BE2C (cell line): Measurements from ENCODE around the gene EFNB2.

Experiments
- DNase-seq: peaks from one replicate; pipeline ENCODE4 v3.0.0-alpha.2; 2020
- H3K27me3 ChIP-seq: fragments of 250-450 bp; sonication (Bioruptor Pico); 2 replicates; pipeline ENCODE4 v1.5.1; 2020; ENCODE audit warnings: mild to moderate bottlenecking
- H3K36me3 ChIP-seq: fragments of 250-450 bp; sonication (Bioruptor Pico); 2 replicates; pipeline ENCODE4 v1.5.1; 2020; ENCODE audit warnings: mild to moderate bottlenecking
- H3K4me1 ChIP-seq: fragments of 250-450 bp; sonication (Bioruptor Pico); 2 replicates; pipeline ENCODE4 v1.5.1; 2020
- H3K4me3 ChIP-seq: 2 replicates; pipeline ENCODE4 v1.5.1; 2011; ENCODE audit warnings: low read depth, low read length
- H3K9me3 ChIP-seq: fragments of 250-450 bp; sonication (Bioruptor Pico); 2 replicates; pipeline ENCODE4 v1.5.1; 2020
- CTCF ChIP-seq: IDR thresholded peaks from 2 replicates; pipeline ENCODE4 v1.5.1; 2012; ENCODE audit warnings: mild to moderate bottlenecking, low read depth, low read length

Gene EFNB2

GRCh38 chr13:106533101-106533942 is 2.1 kb downstream of the EFNB2 start:
- Histone ChIP-seq H3K27me3 (no peaks in the 10 kb centered on the region), H3K4me1 (peaks cover 25% of the 10 kb centered on the region), H3K9me3 (no peaks in the 10 kb centered on the region), H3K4me3 (peak overlapping the region; percentile 85), H3K36me3 (peaks cover 5% of the 10 kb centered on the region; the same call in 1 of the 2 replicates)
- peak; percentile 93 for DNase-seq
- peak; percentile 49 for TF ChIP-seq CTCF

- Histone ChIP-seq H3K4me3 (peak overlapping the region; percentile 85), H3K36me3 (peaks cover 5% of the 10 kb centered on the region; the same call in 1 of the 2 replicates), H3K9me3 (no peaks in the 10 kb centered on the region), H3K27me3 (no peaks in the 10 kb centered on the region), H3K4me1 (peaks cover 29% of the 10 kb centered on the region)
- no peak for TF ChIP-seq CTCF
- DNase-seq = peak; percentile 75
Measured at GRCh38 chr13:106532111-106532929, 3.1 kb downstream of the EFNB2 start.

DNA sequence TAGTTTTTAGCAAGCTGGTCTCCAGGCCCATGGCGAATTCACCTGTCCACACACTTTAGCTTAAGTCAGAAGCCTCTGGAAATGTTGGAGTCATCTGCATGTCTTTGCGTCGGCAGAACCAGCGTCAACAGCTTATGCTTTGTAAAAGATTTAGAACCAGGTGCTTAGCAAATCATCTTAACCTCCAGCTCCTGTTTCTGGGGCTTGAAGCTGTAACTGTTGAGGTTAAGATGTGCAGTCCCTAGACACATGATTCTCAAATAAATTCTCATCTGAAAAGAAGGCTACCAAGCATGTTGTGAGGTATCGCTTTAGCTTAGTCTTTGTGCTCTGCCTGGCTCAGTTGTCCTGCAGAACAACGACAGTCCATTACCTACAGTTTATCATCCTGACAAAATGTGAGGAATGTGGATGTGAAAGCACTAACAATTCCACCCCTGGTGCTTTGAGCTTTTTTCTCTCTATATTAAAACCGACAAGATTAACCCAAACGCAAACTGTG is 4.4 kb downstream of the EFNB2 start:
- H3K36me3 ChIP-seq = peaks cover 5% of the 10 kb centered on the region; the same call in 1 of the 2 replicates
- no peak for DNase-seq
- no peak for TF ChIP-seq CTCF
- H3K27me3 ChIP-seq = no peaks in the 10 kb centered on the region
- H3K4me1 ChIP-seq = peaks cover 30% of the 10 kb centered on the region
- H3K9me3 ChIP-seq = no peaks in the 10 kb centered on the region
- H3K4me3 ChIP-seq = peak overlapping the region; percentile 85

GRCh38 chr13:106530171-106530851 is 5.2 kb downstream of the EFNB2 start:
- no peak for DNase-seq
- Histone ChIP-seq H3K4me3 (peak overlapping the region; percentile 85), H3K9me3 (no peaks in the 10 kb centered on the region), H3K36me3 (peaks cover 5% of the 10 kb centered on the region; the same call in 1 of the 2 replicates), H3K4me1 (peaks cover 37% of the 10 kb centered on the region), H3K27me3 (no peaks in the 10 kb centered on the region)
- TF ChIP-seq CTCF = no peak

- Histone ChIP-seq H3K4me1 (peaks cover 44% of the 10 kb centered on the region), H3K36me3 (peaks cover 5% of the 10 kb centered on the region; the same call in 1 of the 2 replicates), H3K27me3 (no peaks in the 10 kb centered on the region), H3K4me3 (peak overlapping the region; percentile 85), H3K9me3 (no peaks in the 10 kb centered on the region)
- no peak for DNase-seq
- no peak for TF ChIP-seq CTCF
Measured at GRCh38 chr13:106529415-106530170, 5.9 kb downstream of the EFNB2 start.
